HK-2 (cell line): Measurements from ENCODE around the gene JAK3.
A peak's percentile ranks its signal among the peaks of the same experiment; 100 is the strongest.

ENCODE experiments used
- DNase-seq: peaks from one replicate; pipeline ENCODE4 v3.0.0-alpha.2; 2018; ENCODE audit not compliant: unreplicated experiment

JAK3 gene

GRCh38 chr19:17865364-17866311 lies 17.9 kb upstream of the JAK3 start:
- DNase-seq, result peak; percentile 54

- no peak for DNase-seq
Observed at GRCh38 chr19:17863520-17864182, 15.9 kb upstream of the JAK3 start.

- DNase-seq, result no peak
Observed at GRCh38 chr19:17862711-17863519, 15.1 kb upstream of the JAK3 start.

DNA sequence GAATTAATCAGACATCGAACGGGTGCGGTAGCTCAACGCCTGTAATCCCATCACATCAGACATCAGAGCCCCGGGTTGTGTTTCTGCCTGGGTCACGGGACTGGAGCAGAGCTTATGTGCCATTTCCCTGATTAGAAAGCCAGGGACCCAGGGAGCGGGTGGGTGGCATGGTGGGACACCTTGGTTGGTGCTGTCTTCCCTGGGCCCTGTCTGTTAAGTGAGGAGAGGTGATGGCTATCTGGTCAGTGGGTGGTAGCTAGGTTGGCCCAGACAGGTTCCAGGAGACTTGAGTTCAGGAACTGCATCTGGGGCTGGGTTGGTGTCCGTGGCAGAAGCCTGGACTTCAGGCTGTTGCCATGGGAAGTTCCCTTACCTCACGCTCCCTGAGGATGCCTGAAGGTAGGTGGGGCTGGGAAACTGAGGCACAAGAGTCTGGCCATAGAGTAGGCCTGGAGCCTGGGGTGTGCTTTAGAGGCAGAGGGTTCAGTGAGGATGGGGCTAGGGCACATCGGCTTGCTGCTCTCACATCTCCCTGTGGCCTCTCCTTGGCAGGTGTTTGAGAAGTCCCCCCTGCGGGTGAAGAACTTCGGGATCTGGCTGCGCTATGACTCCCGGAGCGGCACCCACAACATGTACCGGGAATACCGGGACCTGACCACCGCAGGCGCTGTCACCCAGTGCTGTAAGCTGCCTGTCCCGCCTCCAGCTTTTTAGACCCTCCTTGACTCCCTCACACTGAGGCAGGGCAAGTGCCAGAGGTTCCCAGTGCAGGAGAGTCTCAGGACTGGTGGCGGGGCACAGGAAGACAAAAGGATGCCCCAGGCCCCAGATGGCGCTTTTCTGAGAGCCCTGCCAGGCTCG lies 14.0 kb upstream of the JAK3 start:
- no peak for DNase-seq

DNA sequence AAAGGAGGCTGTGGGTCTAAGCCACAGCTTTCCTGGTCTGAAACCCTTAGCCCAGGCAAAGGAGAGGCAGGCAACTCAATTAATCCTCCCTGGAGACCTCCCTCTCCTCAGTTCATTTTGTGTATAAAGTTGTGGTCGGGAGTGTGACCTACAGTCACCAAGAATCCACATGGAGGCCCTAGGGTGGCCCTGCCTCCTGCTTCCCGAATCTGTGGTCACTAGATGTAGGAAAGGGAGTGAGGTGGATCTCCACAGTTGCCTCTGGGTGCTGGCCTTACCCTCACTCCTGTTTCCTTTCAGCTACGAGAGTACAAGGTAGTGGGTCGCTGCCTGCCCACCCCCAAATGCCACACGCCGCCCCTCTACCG lies 13.2 kb upstream of the JAK3 start:
- no peak for DNase-seq

DNA sequence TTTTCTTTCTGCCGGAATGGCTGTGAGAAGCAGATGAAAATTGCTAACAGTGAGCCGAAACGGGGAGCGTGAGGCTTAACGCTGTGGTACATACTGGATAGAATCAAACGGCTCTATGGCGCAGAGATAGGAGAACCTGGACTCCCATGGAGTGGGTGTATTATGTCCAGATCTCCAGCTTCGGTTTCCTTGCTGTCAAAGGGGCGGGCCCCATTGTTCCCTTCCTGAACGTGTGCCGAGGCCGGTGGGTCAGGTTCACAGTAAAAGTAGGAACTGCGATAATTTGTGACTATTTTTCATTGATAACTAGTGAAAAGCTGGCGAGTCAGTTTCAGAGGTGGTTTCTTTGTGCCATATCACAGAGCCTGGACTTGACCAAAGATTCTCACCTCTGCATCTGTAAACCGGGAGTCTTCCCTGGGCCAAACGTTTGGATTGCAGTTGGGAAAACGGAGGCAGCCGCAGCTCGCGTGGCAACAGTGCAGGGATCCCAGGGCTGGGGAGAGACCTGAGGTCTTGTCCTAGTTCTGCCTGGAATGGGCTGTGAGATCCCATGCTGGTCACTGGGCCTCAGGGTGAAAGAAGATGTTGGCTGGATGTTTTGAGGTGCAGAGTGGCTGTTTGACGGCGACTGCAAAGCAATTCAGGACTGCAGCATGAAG lies 12.7 kb upstream of the JAK3 start:
- DNase-seq, result no peak

DNA sequence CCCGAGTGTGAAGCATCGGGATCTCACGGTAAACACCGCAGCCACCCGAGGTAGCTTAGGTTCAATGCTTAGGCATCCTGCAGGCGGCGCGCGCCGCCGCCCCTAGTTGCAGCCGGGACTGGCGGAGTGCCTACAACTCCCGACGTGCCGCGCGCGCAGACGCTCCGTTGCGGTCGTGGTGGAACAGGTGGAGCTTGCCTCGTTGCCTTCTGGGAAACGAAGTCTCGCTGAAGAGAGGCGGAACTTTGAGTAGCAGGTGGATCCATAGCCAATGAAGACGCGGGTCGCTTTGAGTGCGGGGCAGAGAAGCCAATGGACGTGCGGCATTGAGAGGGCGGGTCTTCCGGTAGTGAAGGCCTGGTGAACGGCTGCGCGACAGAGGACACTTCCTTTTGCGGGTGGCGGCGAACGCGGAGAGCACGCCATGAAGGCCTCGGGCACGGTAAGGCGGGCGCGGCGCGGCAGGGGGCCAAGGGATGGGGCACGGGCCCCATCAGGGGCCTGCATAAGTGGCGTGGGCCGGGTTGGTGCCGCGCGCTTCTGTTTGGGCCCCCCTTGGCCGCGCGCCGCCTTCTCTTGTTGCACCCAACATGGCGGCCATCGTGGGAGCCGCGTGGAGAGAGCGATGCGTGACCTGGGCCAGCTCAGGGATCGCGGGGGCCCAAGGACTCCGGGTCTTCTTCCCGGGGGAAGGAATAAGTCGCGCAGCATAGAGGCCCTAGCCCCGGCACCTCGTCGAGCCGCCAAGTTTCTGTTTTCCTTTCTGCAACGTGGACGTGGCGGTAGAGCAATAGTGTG lies 11.9 kb upstream of the JAK3 start, which contains the start of gene RPL18A:
TSS of gene RPL18A (plus strand) at position 378 of the 798 bp plus-strand sequence. CDS start at position 425, 47 bp downstream.
- DNase-seq, result peak; percentile 99

DNA sequence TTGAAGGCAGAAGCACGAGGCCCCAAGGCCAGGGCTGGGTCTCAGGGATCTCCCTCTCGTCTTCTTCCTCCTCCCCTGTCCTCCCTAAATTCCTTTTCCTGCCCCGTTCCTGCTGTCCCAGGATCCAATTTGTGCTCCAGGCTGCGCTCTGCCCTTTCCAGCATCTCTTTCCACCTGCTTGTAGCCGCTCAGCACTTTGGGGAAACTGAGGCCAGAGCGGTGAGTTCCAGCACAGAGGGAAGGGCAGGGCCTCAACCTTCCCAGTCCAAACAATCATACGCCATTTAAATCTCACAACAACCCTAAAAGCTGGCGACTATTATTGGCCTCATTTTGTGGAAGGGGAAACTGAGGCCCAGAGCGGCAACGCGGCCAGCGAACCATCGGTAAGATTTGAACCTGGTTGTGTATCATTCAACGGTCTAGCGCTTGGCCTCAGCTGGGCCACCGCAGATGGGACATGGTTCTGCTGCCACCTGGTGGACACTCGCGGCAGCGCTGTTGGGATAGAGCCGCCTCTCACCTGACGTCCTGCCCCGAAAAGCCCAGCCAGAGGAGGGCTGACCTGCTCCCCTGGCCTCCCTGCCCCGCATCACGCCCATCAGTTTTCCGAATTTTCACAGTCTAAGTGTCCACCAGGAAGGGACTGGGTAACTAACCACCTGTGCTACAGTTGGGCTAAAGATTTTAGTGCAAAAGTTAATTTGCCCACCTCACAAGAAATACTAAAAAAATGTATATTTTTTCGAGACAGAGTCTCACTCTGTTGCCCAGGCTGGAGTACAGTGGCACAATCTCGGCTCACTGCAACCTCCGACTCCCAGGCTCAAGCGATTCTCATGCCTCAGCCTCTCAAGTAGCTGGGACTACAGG lies 7.7 kb upstream of the JAK3 start:
- DNase-seq, result peak; percentile 90

DNA sequence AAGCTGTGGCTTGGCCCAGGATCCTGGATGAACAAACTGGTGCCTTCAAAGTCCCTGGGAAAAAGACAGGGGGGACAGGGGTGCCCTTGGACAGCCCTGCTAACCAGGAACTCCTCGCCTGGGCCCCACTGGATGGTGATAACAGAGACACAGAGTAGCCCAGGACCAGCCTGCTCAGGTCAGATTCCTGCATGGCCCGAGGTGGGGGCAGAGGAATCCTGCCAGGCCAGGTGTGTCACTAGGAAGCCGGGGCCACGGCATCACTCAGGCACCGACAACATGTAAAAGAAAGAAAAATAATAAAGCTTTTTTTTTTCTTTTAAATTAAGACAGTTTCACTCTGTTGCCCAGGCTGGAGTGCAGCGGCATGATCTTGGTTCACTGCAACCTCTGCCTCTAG lies 6.3 kb upstream of the JAK3 start:
- no peak for DNase-seq

- no peak for DNase-seq
Observed at GRCh38 chr19:17848595-17849292, 962 bp upstream of the JAK3 start.

- no peak for DNase-seq
Observed at GRCh38 chr19:17846146-17846545, 1.6 kb downstream of the JAK3 start.

DNA sequence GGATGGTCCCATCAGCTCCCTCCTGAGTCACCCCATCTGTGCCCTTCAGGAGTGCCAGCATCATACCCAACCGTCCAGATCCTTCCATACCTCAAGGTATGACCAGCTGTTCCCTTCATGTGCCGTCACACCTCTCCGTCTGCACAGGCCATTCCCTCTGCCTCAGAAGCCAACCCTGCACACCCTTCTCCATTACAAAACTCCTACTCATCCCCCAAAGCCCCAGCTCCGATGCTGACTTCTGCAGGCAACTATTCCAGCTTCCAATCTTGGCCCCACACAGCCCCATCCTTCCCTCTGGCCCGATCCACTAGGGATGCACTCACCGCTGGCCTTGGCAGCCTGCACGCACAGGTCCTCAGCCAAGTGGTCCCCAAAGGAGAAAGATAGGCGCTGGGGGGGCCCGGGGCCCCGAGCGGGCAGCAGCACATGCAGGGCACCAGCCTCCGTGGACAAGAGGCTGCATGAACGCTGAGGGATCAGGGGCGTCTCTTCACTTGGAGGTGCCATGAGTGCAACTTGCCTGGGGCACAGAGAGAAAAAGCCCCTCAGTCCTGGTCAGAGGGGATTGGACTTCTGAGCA lies 3.8 kb downstream of the JAK3 start:
- no peak for DNase-seq

GRCh38 chr19:17843292-17843827 lies 4.4 kb downstream of the JAK3 start:
- no peak for DNase-seq

- DNase-seq, result no peak
Observed at GRCh38 chr19:17842663-17843291, 5.0 kb downstream of the JAK3 start.

- DNase-seq, result peak; percentile 94
Observed at GRCh38 chr19:17841810-17842662, 5.7 kb downstream of the JAK3 start.

- peak; percentile 40 for DNase-seq
Observed at GRCh38 chr19:17841371-17841809, 6.4 kb downstream of the JAK3 start.
